ENCODE results near the gene LMAN2L. TPM values are rescaled to one million over a fixed set of nuclear protein-coding genes. Genes with fewer than 3 reads are reported as not detected.

LMAN2L gene
- total RNA-seq, 2 donors from 2014 or later = 13.5 to 24.7 TPM

DNA sequence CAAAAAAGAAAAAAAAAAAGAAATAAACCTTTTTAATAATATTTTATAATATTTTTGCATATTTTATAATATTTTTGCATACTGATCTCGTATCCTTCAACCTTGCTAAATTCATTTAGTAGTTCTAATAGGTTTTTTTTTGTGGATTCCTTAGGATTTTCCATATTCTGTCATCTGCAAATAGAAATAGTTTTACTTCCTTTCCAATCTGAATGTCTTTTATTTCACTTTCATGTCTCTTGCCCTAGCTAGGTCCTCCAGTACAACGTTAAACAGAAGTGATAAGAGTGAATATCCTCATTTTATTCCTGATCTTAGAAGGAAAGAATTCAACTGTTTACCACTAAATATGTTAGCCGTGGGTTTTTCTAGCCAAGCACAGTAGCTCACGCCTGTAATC is 13.7 kb downstream of the LMAN2L start:
- no peak for DNase-seq
- H3K27ac ChIP-seq = no peak overlapping the region
- intact Hi-C loops (cut with DNase I) = no loop called here
- TF ChIP-seq, protein P1, sequence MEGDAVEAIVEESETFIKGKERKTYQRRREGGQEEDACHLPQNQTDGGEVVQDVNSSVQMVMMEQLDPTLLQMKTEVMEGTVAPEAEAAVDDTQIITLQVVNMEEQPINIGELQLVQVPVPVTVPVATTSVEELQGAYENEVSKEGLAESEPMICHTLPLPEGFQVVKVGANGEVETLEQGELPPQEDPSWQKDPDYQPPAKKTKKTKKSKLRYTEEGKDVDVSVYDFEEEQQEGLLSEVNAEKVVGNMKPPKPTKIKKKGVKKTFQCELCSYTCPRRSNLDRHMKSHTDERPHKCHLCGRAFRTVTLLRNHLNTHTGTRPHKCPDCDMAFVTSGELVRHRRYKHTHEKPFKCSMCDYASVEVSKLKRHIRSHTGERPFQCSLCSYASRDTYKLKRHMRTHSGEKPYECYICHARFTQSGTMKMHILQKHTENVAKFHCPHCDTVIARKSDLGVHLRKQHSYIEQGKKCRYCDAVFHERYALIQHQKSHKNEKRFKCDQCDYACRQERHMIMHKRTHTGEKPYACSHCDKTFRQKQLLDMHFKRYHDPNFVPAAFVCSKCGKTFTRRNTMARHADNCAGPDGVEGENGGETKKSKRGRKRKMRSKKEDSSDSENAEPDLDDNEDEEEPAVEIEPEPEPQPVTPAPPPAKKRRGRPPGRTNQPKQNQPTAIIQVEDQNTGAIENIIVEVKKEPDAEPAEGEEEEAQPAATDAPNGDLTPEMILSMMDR (IDR thresholded peaks at IDR 0.05) = no peak
- no peaks in the 10 kb centered on the region for H3K27me3 ChIP-seq
- peaks cover 8% of the 10 kb centered on the region for H3K36me3 ChIP-seq
- H3K4me1 ChIP-seq = no peaks in the 10 kb centered on the region
- H3K9me3 ChIP-seq = no peaks in the 10 kb centered on the region
- no peak overlapping the region for H3K9ac ChIP-seq (ENCODE audit: low read depth in 2 of 2, low read length in 2 of 2)
- H3K4me3 ChIP-seq = no peak overlapping the region

DNA sequence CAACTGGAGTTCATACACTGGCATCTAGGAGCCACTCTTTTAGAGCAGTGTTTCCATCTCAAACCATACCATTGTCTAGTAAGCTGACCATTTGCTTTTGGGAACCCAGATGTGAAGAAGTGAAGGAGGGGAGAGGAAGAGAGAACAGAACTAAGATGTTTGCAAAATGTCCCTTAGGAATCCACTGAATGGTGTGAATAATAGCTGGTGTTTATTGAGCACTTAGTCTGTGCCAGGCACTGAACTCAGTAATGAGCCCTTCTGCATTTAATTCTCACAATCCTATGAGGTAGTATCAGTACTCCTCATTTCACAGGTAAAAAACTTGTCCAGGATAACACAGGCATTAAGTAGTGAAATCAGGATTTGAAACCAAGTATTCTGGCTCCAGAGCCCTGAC is 23.5 kb downstream of the LMAN2L start:
- Histone ChIP-seq H3K9me3 (no peaks in the 10 kb centered on the region), H3K9ac (ENCODE audit: low read depth in 2 of 2, low read length in 2 of 2) (no peak overlapping the region), H3K36me3 (no peaks in the 10 kb centered on the region), H3K4me1 (no peaks in the 10 kb centered on the region), H3K27ac (no peak overlapping the region), H3K27me3 (no peaks in the 10 kb centered on the region), H3K4me3 (no peak overlapping the region)
- intact Hi-C loops (cut with DNase I) = no loop called here
- TF ChIP-seq, protein P1 (IDR thresholded peaks at IDR 0.05) = no peak
- DNase-seq = no peak

DNA sequence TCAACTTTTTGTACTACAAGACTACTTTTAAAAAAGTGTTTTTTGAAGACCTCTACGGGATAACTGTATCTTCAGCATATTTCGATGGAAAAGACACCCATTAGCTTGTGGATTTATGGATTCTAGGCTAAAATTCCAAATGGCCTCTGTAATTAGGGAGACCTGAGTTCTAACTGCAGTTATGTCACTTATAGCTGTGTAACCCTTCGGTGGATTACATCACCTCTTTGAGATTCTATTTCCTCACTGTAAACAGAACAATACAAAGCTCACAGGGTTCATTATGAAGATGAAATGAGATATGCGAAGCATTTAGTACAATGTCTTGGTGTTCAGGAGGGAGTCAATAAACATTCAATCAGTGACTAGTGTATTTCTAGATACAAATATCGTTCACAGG is 24.2 kb downstream of the LMAN2L start:
- Histone ChIP-seq H3K9me3 (no peaks in the 10 kb centered on the region), H3K27me3 (no peaks in the 10 kb centered on the region), H3K27ac (no peak overlapping the region), H3K36me3 (no peaks in the 10 kb centered on the region), H3K4me3 (no peak overlapping the region), H3K9ac (ENCODE audit: low read depth in 2 of 2, low read length in 2 of 2) (no peak overlapping the region), H3K4me1 (no peaks in the 10 kb centered on the region)
- intact Hi-C loops (cut with DNase I) = no loop called here
- DNase-seq = no peak
- TF ChIP-seq, protein P1 (IDR thresholded peaks at IDR 0.05) = no peak

DNA sequence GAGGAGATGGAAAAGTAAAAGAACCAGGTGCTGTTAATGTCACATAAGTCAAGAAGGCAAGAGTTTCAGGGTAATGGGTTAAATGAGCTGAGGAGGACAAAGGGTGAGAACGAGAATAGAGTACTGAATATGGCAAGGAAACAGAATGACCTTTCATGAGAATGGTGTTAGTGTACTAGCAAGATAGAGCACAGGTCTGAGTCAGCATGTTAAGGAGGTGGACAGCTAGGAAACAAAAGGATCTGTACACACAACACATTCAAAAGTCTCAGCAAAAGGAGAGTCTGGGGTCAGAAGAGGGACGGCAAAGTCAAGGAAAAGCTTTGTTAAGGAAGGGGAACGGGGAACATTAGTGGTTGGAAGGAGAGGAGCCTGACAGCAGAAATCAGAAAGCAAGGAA is 28.9 kb downstream of the LMAN2L start:
- H3K4me3 ChIP-seq = no peak overlapping the region
- no peaks in the 10 kb centered on the region for H3K4me1 ChIP-seq
- intact Hi-C loops (cut with DNase I) = no loop called here
- no peaks in the 10 kb centered on the region for H3K36me3 ChIP-seq
- TF ChIP-seq, protein P1 (IDR thresholded peaks at IDR 0.05) = no peak
- no peak overlapping the region for H3K9ac ChIP-seq (ENCODE audit: low read depth in 2 of 2, low read length in 2 of 2)
- no peaks in the 10 kb centered on the region for H3K9me3 ChIP-seq
- no peak overlapping the region for H3K27ac ChIP-seq
- DNase-seq = no peak
- H3K27me3 ChIP-seq = no peaks in the 10 kb centered on the region

DNA sequence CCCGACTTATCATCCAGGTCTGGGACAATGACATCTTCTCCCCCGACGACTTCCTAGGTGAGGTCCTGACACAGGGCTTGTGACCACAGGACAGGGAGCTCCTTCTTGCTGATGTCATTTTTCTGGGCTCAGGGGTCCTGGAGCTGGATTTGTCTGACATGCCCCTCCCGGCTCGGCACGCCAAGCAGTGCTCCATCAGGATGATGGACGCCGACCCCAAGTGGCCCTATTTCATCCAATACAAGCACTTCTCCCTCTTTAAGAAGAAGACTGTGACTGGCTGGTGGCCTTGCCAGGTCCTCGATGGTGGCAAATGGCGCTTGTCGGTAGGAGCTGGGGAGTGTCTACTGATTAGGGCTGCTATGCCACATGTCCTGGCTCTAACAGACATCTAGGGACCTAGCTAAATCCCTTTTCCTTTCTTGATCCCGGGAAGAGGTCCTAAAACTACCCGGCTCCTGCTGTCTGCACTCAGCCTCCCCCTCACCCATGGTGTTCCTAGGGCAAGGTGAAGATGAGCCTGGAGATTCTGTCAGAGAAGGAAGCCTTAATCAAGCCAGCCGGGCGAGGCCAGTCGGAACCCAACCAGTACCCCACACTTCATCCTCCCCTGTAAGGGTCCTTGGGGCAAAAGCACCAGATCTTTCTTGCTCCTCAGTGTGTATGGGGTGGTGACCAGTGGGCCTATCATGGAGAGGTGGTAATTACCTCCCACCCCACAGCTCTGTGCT is 36.7 kb downstream of the LMAN2L start:
- Histone ChIP-seq H3K36me3 (no peaks in the 10 kb centered on the region), H3K4me1 (no peaks in the 10 kb centered on the region), H3K9me3 (no peaks in the 10 kb centered on the region), H3K4me3 (no peak overlapping the region), H3K27ac (no peak overlapping the region), H3K9ac (ENCODE audit: low read depth in 2 of 2, low read length in 2 of 2) (no peak overlapping the region), H3K27me3 (no peaks in the 10 kb centered on the region)
- intact Hi-C loops (cut with DNase I) = no loop called here
- DNase-seq = no peak
- TF ChIP-seq, protein P1 (IDR thresholded peaks at IDR 0.05) = no peak

All from colonic mucosa (tissue), 4 donors.